Measurements from ENCODE around the gene AFG1L. TPM values are rescaled to one million over a fixed set of nuclear protein-coding genes. Genes with fewer than 3 reads are reported as not detected.

Gene AFG1L
- total RNA-seq, 1 experiment from 2014 or later: 7.9 TPM

GRCh38 chr6:108482559-108482958 is 187.7 kb downstream of the AFG1L start (continued):
- no peak for TF ChIP-seq ZBTB43 (CRISPR knock-in tag; IDR thresholded peaks at IDR 0.05)
- TF ChIP-seq ZNF138 (CRISPR knock-in tag; conservative IDR thresholded peaks at IDR 0.05): no peak
- TF ChIP-seq ZNF532 (CRISPR knock-in tag; IDR thresholded peaks at IDR 0.05; ENCODE audit: borderline replicate concordance): no peak
- no peak for TF ChIP-seq TCF7 (CRISPR knock-in tag; IDR thresholded peaks at IDR 0.05; ENCODE audit: low read depth)

GRCh38 chr6:108484016-108484415 is 189.2 kb downstream of the AFG1L start:
- ChIA-PET CTCF (no interaction called here), POLR2A (interaction anchor here (0.5 kb wide), 1 partner anchor 993 kb away, joined by 3 read pairs; no protein-coding TSS in a partner anchor)
- no peak overlapping the region for H3K27ac Mint-ChIP-seq
- TF ChIP-seq ZNF396 (CRISPR knock-in tag; IDR thresholded peaks at IDR 0.05; ENCODE audit: borderline replicate concordance): no peak
- TF ChIP-seq, protein P1, sequence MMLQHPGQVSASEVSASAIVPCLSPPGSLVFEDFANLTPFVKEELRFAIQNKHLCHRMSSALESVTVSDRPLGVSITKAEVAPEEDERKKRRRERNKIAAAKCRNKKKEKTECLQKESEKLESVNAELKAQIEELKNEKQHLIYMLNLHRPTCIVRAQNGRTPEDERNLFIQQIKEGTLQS (CRISPR knock-in tag; conservative IDR thresholded peaks at IDR 0.05): no peak
- no peak for TF ChIP-seq PREB (CRISPR knock-in tag; IDR thresholded peaks at IDR 0.05; ENCODE audit: borderline replicate concordance)
- no peak for TF ChIP-seq RELA (CRISPR knock-in tag; IDR thresholded peaks at IDR 0.05; ENCODE audit: borderline replicate concordance)
- TF ChIP-seq IRF2 (CRISPR knock-in tag; IDR thresholded peaks at IDR 0.05; ENCODE audit: borderline replicate concordance, low read depth): no peak
- no peak for TF ChIP-seq ZSCAN18 (CRISPR knock-in tag; IDR thresholded peaks at IDR 0.05)
- TF ChIP-seq STAT6 (CRISPR knock-in tag; conservative IDR thresholded peaks at IDR 0.05; ENCODE audit: low read depth): no peak
- no peak for TF ChIP-seq FOXP1 (CRISPR knock-in tag; IDR thresholded peaks at IDR 0.05; ENCODE audit: borderline replicate concordance)
- no peak for TF ChIP-seq ZNF263 (CRISPR knock-in tag; IDR thresholded peaks at IDR 0.05; ENCODE audit: low read depth)
- no peak for TF ChIP-seq PRRX2 (CRISPR knock-in tag; IDR thresholded peaks at IDR 0.05)
- no peak for TF ChIP-seq OVOL2 (CRISPR knock-in tag; IDR thresholded peaks at IDR 0.05; ENCODE audit: borderline replicate concordance)
- no peak for TF ChIP-seq ZNF671 (CRISPR knock-in tag; IDR thresholded peaks at IDR 0.05)
- no peaks in the 10 kb centered on the region for H3K27me3 Mint-ChIP-seq (ENCODE audit: low read depth)
- DNase-seq (ENCODE audit: low spot score) (no peak), ATAC-seq (no peak)
- H3K4me3 Mint-ChIP-seq: no peak overlapping the region
- no peaks in the 10 kb centered on the region for H3K4me1 Mint-ChIP-seq
- H3K36me3 Mint-ChIP-seq: no peaks in the 10 kb centered on the region
- no peaks in the 10 kb centered on the region for H3K9me3 Mint-ChIP-seq
